Endothelial cell of umbilical vein (primary cell): ENCODE data around the gene EFNA2. TPM values are rescaled to one million over a fixed set of nuclear protein-coding genes. Genes with fewer than 3 reads are reported as not detected.

Experiments used
- BruUV-seq: library from RNA; stranded (reverse); fragments of 400-500 nt; replicated peaks from 2 replicates; lab custom pipeline; 2021; lab: Mats Ljungman, UMichigan
- CTCF ChIA-PET: fragments of 300-600, 350-600 bp; sonication (Branson Sonifier 250); formaldehyde crosslinking; loops from one replicate; lab custom pipeline; 2021; ENCODE audit warnings: antibody characterized with exemption, inconsistent platforms; lab: Charles Lee
- POLR2A ChIA-PET: fragments of 300-600, 350-600 bp; sonication (Branson Sonifier 250); formaldehyde crosslinking; loops from one replicate; lab custom pipeline; 2021; ENCODE audit warnings: antibody characterized with exemption, inconsistent platforms; lab: Charles Lee
- DNase-seq: peaks from one replicate; pipeline ENCODE4 v3.0.0-alpha.2; 2011; ENCODE audit warnings: low read depth, low spot score
- FAIRE-seq: peaks from 2 replicates; lab custom pipeline; 2011; peaks lifted over from hg19 to GRCh38; lab: Jason Lieb, UNC
- H2AFZ ChIP-seq: 2 replicates; pipeline ENCODE4 v1.6.0; 2012; ENCODE audit warnings: low read depth, low read length, control low read depth, inconsistent platforms
- H3K27ac ChIP-seq: 2 replicates; pipeline ENCODE4 v1.5.1; 2011; ENCODE audit warnings: low read depth, mild to moderate bottlenecking, control low read depth, low read length, moderate library complexity; ENCODE audit not compliant: insufficient read depth
- H3K27me3 ChIP-seq, 2 experiments: 2 replicates each; pipeline versions ENCODE4 v1.6.0 to v1.6.1; 2011; ENCODE audit warnings: low read length in 2 of 2, mixed read lengths in 1 of 2; ENCODE audit not compliant: control insufficient read depth in 2 of 2, insufficient read depth in 2 of 2
- H3K36me3 ChIP-seq, 2 experiments: 2 replicates in 1 of 2; 3 replicates in 1 of 2; pipeline ENCODE4 v1.5.1; 2011; ENCODE audit warnings: low read length in 2 of 2, mild to moderate bottlenecking in 1 of 2, moderate library complexity in 1 of 2; ENCODE audit not compliant: control insufficient read depth in 2 of 2, insufficient read depth in 2 of 2; ENCODE audit errors: extremely low read depth in 1 of 2
- H3K4me1 ChIP-seq: 3 replicates; pipeline ENCODE4 v1.5.1; 2011; ENCODE audit warnings: mild to moderate bottlenecking, low read length; ENCODE audit not compliant: control insufficient read depth, insufficient read depth; ENCODE audit errors: extremely low read depth
- H3K4me2 ChIP-seq: 2 replicates; pipeline ENCODE4 v1.6.1; 2011; ENCODE audit warnings: low read length, control low read depth, mixed read lengths; ENCODE audit not compliant: insufficient read depth
- H3K4me3 ChIP-seq, 3 experiments: fragments of 200-600 bp in 1 of 3; sonication (generic), shearing (Covaris generic) in 1 of 3; replicated peaks in 1 of 3; 2 replicates each; pipeline ENCODE4 v1.5.1; 2011 to 2016; ENCODE audit warnings: control low read depth in 3 of 3, low read length in 3 of 3, mild to moderate bottlenecking in 2 of 3, inconsistent platforms in 1 of 3, low read depth in 1 of 3, moderate library complexity in 1 of 3; ENCODE audit not compliant: insufficient read depth in 1 of 3
- H3K79me2 ChIP-seq: 2 replicates; pipeline ENCODE4 v1.6.0; 2012; ENCODE audit warnings: low read length, inconsistent platforms; ENCODE audit not compliant: control insufficient read depth, insufficient read depth
- H3K9ac ChIP-seq: replicated peaks from 2 replicates; pipeline ENCODE3; 2011; ENCODE audit warnings: low read length, control low read depth; ENCODE audit not compliant: insufficient read depth; ENCODE audit errors: extremely low read depth
- H3K9me1 ChIP-seq: replicated peaks from 3 replicates; pipeline ENCODE4 v1.6.0; 2011; ENCODE audit warnings: mild to moderate bottlenecking, low read length; ENCODE audit not compliant: control insufficient read depth, insufficient read depth; ENCODE audit errors: extremely low read depth
- H3K9me3 ChIP-seq: replicated peaks from 2 replicates; pipeline ENCODE4 v1.5.1; 2012; ENCODE audit warnings: low read length, inconsistent platforms; ENCODE audit not compliant: control insufficient read depth, insufficient read depth
- H4K20me1 ChIP-seq: replicated peaks from 2 replicates; pipeline ENCODE3; 2011; ENCODE audit warnings: mild to moderate bottlenecking, low read length; ENCODE audit not compliant: control insufficient read depth, insufficient read depth; ENCODE audit errors: extremely low read depth
- EZH2 ChIP-seq: IDR thresholded peaks from 2 replicates; pipeline ENCODE4 v1.6.1; 2012; ENCODE audit warnings: borderline replicate concordance, low read depth, mild to moderate bottlenecking, moderate library complexity, low read length, inconsistent platforms; ENCODE audit not compliant: severe bottlenecking
- FOS ChIP-seq: IDR thresholded peaks from 2 replicates; pipeline ENCODE4 v1.6.1; 2011; ENCODE audit warnings: mild to moderate bottlenecking, low read length, moderate library complexity, borderline replicate concordance; ENCODE audit not compliant: insufficient read depth
- GATA2 ChIP-seq: IDR thresholded peaks from 2 replicates; pipeline ENCODE4 v1.7.0; 2011; ENCODE audit warnings: low read depth, mild to moderate bottlenecking, moderate library complexity, mixed read lengths, low read length; ENCODE audit not compliant: insufficient read length, insufficient read depth
- JUN ChIP-seq: IDR thresholded peaks from 2 replicates; pipeline ENCODE4 v1.6.1; 2011; ENCODE audit warnings: borderline replicate concordance, low read depth; ENCODE audit not compliant: insufficient read length, insufficient read depth
- MYC ChIP-seq: IDR thresholded peaks from one replicate; pipeline ENCODE4 v1.6.1; 2011; ENCODE audit warnings: mild to moderate bottlenecking, low read depth, low read length
- POLR2A ChIP-seq: IDR thresholded peaks from 2 replicates; pipeline ENCODE4 v1.6.1; 2012; ENCODE audit warnings: low read depth, mild to moderate bottlenecking, control low read depth, low read length
- POLR2AphosphoS5 ChIP-seq: IDR thresholded peaks from 2 replicates; pipeline ENCODE4 v1.6.1; 2012; ENCODE audit warnings: low read depth, mild to moderate bottlenecking, control low read depth, low read length, moderate library complexity; ENCODE audit not compliant: insufficient read depth
- dilution Hi-C: fragments of 300-500 bp; cut with MboI; formaldehyde crosslinking; loops from one replicate; pipeline ENCODE4 v1.15.0; 2019; ENCODE audit warnings: low sequenced_read_pairs; ENCODE audit not compliant: extremely low pct_ligation_motif_present
- intact Hi-C: fragments of 100-400 bp; cut with micrococcal nuclease; formaldehyde crosslinking; loops from one replicate; pipeline ENCODE4 v1.10.0; 2022
- polyA plus RNA-seq, 4 experiments: library from polyadenylated mRNA; depleted of rRNA in 3 of 4; stranded (reverse) in 3 of 4; unstranded in 1 of 4; fragments of >200 nt; gene quantifications; 2 replicates each; pipeline versions ENCODE4 v1.2.1 to v1.2.3, GENCODE V29; 2011 to 2012; ENCODE audit warnings: missing spikeins in 1 of 4
- total RNA-seq: library from RNA; stranded (reverse); gene quantifications from 2 replicates; pipeline ENCODE4 v1.2.3, GENCODE V29; 2021
- TF ChIP-seq, protein P1 (sequence below): IDR thresholded peaks from 2 replicates; pipeline ENCODE4 v1.6.1; 2011; ENCODE audit not compliant: insufficient read depth, insufficient read length
- TF ChIP-seq, protein P2 (sequence below), 2 donors: IDR thresholded peaks; 1 replicate in 1 of 2; 2 replicates in 1 of 2; pipeline ENCODE4 v1.5.1; 2011; ENCODE audit warnings: low read length in 2 of 2, mild to moderate bottlenecking in 2 of 2, moderate library complexity in 2 of 2, control low read depth in 1 of 2, inconsistent platforms in 1 of 2, low read depth in 1 of 2; ENCODE audit not compliant: insufficient read depth in 1 of 2; ENCODE audit errors: extremely low read depth in 1 of 2

Gene EFNA2
- total and polyA plus RNA-seq, 2 donors (not counting 3 experiments of a cell fraction or from before 2014, with no cell fraction given), result 0.52 to 1.1 TPM

DNA sequence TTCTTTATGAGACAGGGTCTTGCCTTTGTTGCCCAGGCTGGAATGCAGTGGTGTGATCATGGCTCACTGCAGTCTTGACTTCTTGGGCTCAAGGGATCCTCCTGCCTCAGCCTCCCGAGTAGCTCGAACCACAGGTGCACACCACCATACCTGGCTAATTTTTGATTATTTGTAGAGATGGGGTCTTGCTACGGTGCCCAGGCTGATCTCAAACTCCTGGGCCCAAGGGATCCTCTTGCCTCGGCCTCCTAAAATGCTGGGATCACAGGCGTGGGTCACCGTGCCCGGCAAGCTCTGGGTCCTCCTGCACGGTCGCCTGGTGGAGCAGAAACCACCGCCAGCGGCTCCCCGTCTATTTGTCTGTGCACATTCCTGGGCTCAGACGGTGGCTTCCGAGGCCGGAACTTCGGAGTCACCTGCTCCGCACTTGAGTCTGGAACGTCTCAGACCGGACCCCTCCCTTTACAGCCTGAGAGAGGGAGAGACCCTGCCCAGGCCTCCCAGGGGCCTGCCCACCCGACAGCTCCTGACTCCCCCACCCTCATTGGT lies 22.2 kb downstream of the EFNA2 start:
- H3K4me1 ChIP-seq, result no peaks in the 10 kb centered on the region
- no peak overlapping the region for H3K27ac ChIP-seq
- no peak overlapping the region for H3K4me2 ChIP-seq
- no peak for DNase-seq
- dilution Hi-C loops, result no loop called here
- H3K9me3 ChIP-seq, result no peaks in the 10 kb centered on the region
- H2AFZ ChIP-seq, result no peak overlapping the region
- no peaks in the 10 kb centered on the region for H3K36me3 ChIP-seq
- POLR2A ChIA-PET, result interaction anchor here (0.6 kb wide), 1 partner anchor 9 kb away, joined by 3 read pairs; no protein-coding TSS in a partner anchor
- no peaks in the 10 kb centered on the region for H4K20me1 ChIP-seq
- no peak overlapping the region for H3K9ac ChIP-seq
- H3K4me3 ChIP-seq, result no peak overlapping the region
- no peaks in the 10 kb centered on the region for H3K79me2 ChIP-seq
- no peak for FAIRE-seq
- BruUV-seq, result no TSS peak
- no peaks in the 10 kb centered on the region for H3K27me3 ChIP-seq
- TF ChIP-seq, protein P1, sequence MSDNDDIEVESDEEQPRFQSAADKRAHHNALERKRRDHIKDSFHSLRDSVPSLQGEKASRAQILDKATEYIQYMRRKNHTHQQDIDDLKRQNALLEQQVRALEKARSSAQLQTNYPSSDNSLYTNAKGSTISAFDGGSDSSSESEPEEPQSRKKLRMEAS, result no peak
- TF ChIP-seq POLR2A, result no peak
- TF ChIP-seq, protein P2, sequence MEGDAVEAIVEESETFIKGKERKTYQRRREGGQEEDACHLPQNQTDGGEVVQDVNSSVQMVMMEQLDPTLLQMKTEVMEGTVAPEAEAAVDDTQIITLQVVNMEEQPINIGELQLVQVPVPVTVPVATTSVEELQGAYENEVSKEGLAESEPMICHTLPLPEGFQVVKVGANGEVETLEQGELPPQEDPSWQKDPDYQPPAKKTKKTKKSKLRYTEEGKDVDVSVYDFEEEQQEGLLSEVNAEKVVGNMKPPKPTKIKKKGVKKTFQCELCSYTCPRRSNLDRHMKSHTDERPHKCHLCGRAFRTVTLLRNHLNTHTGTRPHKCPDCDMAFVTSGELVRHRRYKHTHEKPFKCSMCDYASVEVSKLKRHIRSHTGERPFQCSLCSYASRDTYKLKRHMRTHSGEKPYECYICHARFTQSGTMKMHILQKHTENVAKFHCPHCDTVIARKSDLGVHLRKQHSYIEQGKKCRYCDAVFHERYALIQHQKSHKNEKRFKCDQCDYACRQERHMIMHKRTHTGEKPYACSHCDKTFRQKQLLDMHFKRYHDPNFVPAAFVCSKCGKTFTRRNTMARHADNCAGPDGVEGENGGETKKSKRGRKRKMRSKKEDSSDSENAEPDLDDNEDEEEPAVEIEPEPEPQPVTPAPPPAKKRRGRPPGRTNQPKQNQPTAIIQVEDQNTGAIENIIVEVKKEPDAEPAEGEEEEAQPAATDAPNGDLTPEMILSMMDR (IDR thresholded peaks at IDR 0.05; ENCODE audit: extremely low read depth in 1 of 2, insufficient read depth in 1 of 2, low read depth in 1 of 2, low read length in 2 of 2), result no peak
- no peak for TF ChIP-seq GATA2
- TF ChIP-seq MYC, result no peak
- TF ChIP-seq JUN, result no peak
- no peak for TF ChIP-seq POLR2AphosphoS5
- no peak for TF ChIP-seq EZH2
- no peak for TF ChIP-seq FOS
- CTCF ChIA-PET, result interaction anchor here (1.2 to 1.7 kb wide), 2 partner anchors 8 to 28 kb away, joined by 3 to 5 read pairs; no protein-coding TSS in a partner anchor
- H3K9me1 ChIP-seq, result no peaks in the 10 kb centered on the region
- intact Hi-C loops, result no loop called here
